Neuron (in vitro differentiated cells): ENCODE data around the gene AHCY.
A peak's percentile ranks its signal among the peaks of the same experiment; 100 is the strongest.

Experiments used
- H2AFZ ChIP-seq: one replicate; pipeline ENCODE4 v1.6.1; 2013; ENCODE audit warnings: low read depth, mild to moderate bottlenecking, inconsistent platforms, low read length, moderate library complexity
- H3K27me3 ChIP-seq: one replicate; pipeline ENCODE4 v1.6.1; 2013; ENCODE audit warnings: low read length; ENCODE audit not compliant: insufficient read depth
- H3K36me3 ChIP-seq: one replicate; pipeline ENCODE4 v1.6.1; 2013; ENCODE audit warnings: low read length; ENCODE audit not compliant: insufficient read depth
- H3K4me1 ChIP-seq: one replicate; pipeline ENCODE4 v1.6.1; 2013; ENCODE audit warnings: low read length; ENCODE audit not compliant: insufficient read depth
- H3K4me3 ChIP-seq: 2 replicates; pipeline ENCODE4 v1.5.1; 2013; ENCODE audit warnings: mild to moderate bottlenecking, low read length, moderate library complexity
- H3K9me3 ChIP-seq: one replicate; pipeline ENCODE4 v1.6.1; 2013; ENCODE audit warnings: low read length

Gene AHCY

DNA sequence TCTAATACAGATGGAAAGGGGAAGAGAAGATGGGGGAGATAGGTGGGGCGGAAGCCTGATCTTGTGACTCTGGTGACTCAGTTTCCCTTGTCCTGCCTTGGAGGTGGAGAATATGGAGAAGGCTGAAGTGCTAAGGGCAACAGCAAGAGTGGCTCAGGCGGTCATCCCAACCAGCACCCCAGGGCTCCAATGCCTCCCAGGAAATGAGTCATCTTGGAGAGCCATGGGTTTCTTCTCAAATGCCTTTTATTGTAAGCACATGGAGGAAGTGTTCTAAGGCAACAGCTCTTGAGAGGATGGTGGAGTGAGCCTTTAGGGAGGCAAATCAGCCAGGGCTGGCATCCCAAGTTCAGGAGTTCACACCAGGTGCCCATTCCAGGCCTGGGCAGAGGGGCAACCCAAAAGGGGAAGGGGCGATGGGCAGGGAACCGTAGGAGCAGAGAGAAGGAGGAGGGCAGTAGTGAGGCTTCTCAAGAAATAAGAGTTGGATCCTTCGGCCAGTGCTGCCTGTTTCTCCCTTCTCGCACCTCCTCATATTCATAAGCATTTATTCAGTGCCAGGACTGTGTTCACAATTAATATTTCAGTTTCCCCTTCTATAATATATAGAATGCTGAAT, 13.2 kb upstream of the AHCY start:
- H3K4me3 ChIP-seq, result no peak overlapping the region
- no peaks in the 10 kb centered on the region for H3K27me3 ChIP-seq
- H3K4me1 ChIP-seq, result peaks cover 13% of the 10 kb centered on the region
- H2AFZ ChIP-seq, result no peak overlapping the region
- H3K9me3 ChIP-seq, result no peaks in the 10 kb centered on the region
- no peaks in the 10 kb centered on the region for H3K36me3 ChIP-seq

DNA sequence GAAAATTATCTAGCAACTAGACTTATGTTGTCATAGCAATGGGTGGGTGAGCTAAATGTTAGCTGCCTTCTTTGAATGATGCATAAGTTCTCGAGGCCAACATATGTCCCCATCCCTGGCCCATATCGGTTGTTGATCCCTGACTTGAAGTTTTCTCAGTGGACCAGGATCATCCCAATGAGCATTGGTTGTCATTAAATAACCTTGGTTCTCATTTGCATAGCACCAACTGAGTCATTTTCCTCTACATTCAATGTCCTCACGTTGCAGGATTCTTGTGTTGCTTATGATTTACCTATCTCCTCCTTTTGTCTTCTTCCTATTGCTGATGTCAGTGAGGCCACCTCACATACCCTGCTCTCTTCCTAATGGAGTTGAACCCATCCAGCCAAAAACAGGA, 12.1 kb upstream of the AHCY start:
- Histone ChIP-seq H3K4me3 (no peak overlapping the region), H3K27me3 (no peaks in the 10 kb centered on the region), H2AFZ (no peak overlapping the region), H3K36me3 (no peaks in the 10 kb centered on the region), H3K4me1 (peaks cover 13% of the 10 kb centered on the region), H3K9me3 (no peaks in the 10 kb centered on the region)

DNA sequence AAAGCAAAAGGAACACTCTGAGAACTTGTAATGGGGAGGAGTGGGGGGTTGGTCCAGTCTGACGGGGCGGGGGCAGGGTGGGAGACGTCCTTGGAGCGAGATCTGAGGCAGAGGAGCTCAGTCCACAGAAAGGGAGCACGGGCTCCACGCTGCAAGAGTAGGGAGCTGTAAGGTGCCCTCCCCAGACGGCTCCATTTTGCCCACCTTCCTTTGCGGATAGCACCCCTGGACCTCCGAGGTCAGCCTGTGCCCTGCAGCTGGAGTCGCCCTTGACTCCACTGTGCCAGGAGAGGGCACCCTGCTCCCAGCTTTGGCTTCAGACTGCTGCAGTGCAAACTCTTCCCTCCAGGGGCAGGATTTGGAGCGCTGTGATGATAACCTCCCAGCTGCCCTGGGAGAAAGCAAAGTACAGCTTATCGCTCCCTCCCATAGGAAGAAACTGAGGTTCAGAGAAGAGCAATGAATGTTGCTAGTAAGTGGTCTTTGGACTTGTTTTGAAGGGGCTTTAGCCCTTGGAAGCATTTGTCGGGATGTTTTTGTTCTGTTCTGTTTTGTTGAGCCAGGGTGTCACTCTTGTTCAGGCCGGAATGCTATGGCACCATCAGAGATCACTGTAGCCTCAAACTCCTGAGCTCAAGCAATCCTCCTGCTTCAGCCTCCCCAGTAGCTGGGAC, 9.5 kb upstream of the AHCY start:
- peaks cover 8% of the 10 kb centered on the region for H3K4me1 ChIP-seq
- H3K4me3 ChIP-seq, result no peak overlapping the region
- H3K36me3 ChIP-seq, result no peaks in the 10 kb centered on the region
- no peak overlapping the region for H2AFZ ChIP-seq
- H3K27me3 ChIP-seq, result no peaks in the 10 kb centered on the region
- H3K9me3 ChIP-seq, result no peaks in the 10 kb centered on the region

DNA sequence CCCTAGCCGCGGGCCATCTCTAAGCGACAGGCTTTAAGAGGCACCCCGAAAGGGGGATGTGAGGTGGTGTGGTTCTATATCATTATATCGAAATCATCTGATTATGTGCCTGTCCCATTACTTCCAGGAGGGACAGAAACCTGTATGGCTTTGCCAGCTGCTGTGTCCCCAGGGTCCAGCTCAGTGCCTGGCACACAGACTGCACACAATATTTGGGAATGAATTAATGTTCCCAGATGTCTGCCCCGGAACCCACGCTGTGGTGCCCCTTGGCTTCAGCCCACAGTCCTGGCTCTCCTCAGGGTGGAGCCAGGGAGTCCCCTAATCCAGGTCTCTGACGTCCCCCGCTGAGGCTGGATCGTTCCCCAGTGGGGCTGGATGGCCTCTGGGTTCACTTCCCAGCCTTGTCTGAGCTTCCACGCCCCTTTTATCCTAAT, 8.9 kb upstream of the AHCY start:
- Histone ChIP-seq H3K4me3 (no peak overlapping the region), H3K4me1 (peaks cover 8% of the 10 kb centered on the region), H3K27me3 (no peaks in the 10 kb centered on the region), H3K9me3 (no peaks in the 10 kb centered on the region), H3K36me3 (no peaks in the 10 kb centered on the region), H2AFZ (peak overlapping the region; percentile 39)

DNA sequence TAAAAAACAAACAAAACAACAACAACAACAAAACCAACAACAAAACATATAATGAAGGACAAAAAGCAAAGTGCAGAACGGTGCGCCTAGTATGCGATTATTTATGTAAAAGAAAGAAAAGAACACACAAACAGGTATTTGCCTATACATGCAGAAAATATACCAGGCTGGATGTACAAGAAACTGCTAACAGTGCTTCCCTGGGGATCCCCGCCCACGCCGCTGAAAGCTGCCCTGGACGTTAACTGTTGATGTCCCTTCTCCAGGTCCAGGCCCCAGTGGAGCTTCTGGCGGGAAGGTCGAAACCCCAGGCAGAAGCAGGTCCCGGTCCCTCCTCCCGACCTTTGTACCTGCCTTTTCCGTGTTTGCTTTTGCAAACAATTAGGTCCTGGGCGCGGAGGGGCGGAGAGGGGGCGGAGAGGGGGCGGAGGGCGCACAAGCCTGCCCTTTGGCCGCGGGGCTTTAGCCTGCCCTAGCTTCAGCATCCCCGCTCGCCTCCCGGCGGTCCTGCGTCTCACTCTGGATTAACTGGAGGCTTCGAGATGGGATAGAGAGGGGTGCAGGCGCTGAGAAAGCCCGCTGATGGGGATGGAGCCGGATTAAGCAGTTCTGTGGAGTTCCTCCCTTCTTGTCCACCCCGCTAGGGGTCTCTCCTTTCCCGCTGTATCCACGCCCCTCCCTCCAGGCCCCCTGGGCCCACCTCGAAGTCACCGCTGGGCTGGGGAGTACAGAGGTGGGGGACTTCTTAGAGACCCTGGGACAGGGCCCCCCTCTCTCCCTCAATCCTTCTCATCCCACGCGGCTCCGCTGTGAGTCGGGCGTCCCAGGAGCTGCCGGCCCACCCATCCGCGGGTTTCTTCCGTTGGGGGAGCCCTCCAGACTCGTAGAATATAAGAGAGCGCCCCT, 8.2 kb upstream of the AHCY start:
- Histone ChIP-seq H3K9me3 (no peaks in the 10 kb centered on the region), H3K36me3 (no peaks in the 10 kb centered on the region), H3K4me3 (peak overlapping the region; percentile 26), H3K4me1 (peaks cover 8% of the 10 kb centered on the region), H2AFZ (peak overlapping the region; percentile 39), H3K27me3 (no peaks in the 10 kb centered on the region)

DNA sequence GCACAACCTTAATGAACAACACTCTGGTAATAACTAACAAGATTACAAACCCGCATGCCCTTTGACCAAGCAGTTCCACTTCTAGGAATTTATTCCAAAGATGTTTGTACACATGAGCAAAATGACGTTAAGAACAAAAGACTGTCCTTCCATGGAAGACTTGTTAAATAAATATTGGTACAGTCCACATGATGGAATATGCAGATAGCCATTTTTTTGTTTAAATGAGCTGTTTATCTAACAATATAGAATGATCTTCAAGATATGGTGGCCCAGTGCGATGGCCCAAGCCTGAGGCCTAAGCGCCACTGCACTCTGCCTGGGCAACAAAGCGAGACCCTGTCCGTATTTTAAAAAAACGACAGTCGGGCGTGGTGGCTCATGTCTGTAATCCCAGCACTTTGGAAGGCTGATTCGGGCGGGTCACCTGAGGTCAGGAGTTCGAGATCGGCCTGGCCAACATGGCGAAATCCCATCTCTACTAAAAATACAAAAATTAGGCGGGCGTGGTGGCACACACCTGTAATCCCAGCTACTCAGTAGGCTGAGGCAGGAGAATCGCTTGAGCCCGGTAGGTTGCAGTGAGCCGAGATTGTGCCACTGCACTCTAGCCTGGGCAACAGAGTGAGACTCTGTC, 7.4 kb upstream of the AHCY start:
- Histone ChIP-seq H3K9me3 (no peaks in the 10 kb centered on the region), H3K36me3 (no peaks in the 10 kb centered on the region), H2AFZ (no peak overlapping the region), H3K4me3 (no peak overlapping the region), H3K4me1 (peaks cover 8% of the 10 kb centered on the region), H3K27me3 (no peaks in the 10 kb centered on the region)

DNA sequence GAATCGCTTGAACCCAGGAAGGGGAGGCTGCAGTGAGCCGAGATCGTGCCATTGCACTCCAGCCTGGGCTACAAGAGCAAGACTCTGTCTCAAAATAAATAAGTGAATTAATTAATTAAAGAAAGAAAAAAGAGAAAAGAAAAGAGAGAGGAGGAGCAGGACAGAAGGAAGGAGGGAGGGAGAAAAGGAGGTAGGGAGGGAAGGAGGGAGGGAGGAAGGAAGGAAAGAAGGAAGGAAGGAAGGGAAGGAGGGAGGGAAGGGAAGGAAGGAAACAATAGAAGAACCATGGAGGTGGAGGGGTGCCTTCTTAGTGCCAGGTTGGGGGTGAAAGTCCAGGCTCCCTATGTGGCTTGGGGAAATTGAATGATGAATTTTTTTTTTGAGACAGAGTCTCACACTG, 6.5 kb upstream of the AHCY start:
- no peaks in the 10 kb centered on the region for H3K36me3 ChIP-seq
- H3K9me3 ChIP-seq, result no peaks in the 10 kb centered on the region
- no peaks in the 10 kb centered on the region for H3K27me3 ChIP-seq
- H3K4me1 ChIP-seq, result peaks cover 8% of the 10 kb centered on the region
- H2AFZ ChIP-seq, result no peak overlapping the region
- H3K4me3 ChIP-seq, result no peak overlapping the region

DNA sequence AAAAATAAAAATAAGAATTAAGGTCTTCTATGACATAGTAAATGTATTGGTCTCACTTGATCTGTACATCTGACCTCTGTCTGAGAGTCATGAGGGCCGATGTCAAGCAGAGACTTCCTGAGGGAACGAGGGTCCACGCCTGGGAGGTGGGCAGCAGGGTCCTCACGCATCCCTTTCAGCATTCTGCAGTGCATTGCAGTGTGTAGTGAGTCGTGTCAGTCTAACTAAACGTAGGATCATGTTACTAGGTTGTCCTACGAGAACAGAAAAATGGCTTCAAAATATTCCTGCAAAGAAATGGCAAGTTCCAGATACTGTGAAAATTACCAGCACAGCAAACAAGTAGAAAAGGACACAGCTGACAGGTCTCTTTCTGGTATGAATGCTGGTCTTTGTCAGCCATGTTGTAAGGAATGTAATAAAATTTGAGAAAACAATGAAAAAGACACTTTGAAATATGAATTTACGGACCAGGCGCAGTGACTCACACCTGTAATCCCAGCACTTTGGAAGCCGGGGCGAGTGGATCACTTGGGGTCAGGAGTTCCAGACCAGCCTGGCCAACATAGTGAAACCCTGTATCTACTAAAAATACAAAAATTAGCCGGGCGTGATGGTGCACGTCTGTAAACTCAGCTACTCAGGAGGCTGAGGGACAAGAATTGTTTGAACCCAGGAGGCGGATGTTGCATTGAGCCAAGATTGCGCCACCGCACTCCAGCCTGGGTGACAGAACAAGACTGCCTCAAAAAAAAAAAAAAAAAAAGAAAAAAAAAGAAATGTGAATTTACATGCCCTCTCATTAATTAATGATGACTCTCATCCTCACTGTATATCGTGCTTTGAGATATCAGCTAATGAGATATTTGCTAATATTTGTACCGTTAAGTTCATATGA, 2.4 kb upstream of the AHCY start:
- no peak overlapping the region for H2AFZ ChIP-seq

DNA sequence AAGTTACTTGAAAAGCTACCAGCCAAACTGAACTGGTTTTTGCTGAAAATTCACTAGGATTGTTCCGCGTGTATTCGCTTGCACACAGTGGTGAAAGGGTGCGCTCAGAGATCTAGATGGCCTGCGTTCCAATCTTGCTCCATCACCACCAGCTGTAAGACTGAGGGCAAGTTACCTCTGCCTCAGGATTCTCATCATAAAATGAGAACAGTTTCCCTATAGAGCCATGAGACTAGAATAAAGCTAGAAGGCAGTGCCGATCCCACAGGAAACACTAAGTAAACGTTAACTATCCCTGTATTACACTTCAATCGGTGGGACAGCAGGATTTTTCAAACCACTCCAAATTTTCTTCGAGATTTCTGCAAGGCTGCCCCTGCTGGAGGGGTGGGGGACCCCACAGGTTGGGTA, 838 bp downstream of the AHCY start:
- H3K4me1 ChIP-seq, result peaks cover 20% of the 10 kb centered on the region

More for the DNA sequence above, 2.4 kb upstream of the AHCY start:
- Histone ChIP-seq H3K4me1 (peaks cover 18% of the 10 kb centered on the region), H3K9me3 (no peaks in the 10 kb centered on the region), H3K36me3 (no peaks in the 10 kb centered on the region), H3K27me3 (no peaks in the 10 kb centered on the region), H3K4me3 (no peak overlapping the region)

DNA sequence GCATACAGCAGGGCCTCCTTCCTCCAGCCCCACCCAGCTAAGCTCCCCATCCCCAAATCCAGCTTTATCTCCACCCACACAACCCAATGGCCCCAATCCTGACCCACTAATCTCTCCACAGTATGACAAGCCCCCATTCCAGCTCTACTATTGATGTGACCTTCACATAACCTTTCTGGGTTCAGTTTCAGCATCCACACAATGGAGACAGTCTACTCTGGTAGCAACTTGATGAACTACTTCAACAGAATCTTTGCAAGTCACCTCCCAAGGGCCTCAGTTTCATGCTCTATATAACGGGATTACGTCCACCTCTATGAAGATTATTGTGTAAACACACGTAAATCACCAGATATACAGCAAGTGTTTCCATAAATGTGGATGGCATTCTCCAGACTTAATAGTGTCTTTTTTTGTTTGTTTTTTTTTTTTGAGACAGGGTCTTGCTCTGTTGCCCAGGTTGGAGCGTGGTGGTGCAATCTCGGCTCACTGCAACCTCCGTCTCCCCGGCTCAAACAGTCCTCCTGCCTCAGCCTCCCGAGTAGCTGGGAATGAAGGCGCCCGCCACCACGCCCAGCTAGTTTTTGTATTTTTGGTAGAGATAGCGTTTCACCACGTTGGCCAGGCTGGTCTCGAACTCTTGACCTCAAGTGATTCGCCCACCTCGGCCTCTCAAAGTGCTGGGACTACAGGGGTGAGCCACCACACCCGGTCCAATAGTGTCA, 1.4 kb downstream of the AHCY start:
- Histone ChIP-seq H3K4me1 (peaks cover 20% of the 10 kb centered on the region), H3K27me3 (no peaks in the 10 kb centered on the region), H3K9me3 (no peaks in the 10 kb centered on the region), H2AFZ (no peak overlapping the region), H3K36me3 (no peaks in the 10 kb centered on the region), H3K4me3 (peak overlapping the region; percentile 84)

More for the DNA sequence above, 838 bp downstream of the AHCY start:
- Histone ChIP-seq H3K27me3 (no peaks in the 10 kb centered on the region), H3K9me3 (no peaks in the 10 kb centered on the region), H3K4me3 (peak overlapping the region; percentile 84), H3K36me3 (no peaks in the 10 kb centered on the region), H2AFZ (peak overlapping the region; percentile 77)

DNA sequence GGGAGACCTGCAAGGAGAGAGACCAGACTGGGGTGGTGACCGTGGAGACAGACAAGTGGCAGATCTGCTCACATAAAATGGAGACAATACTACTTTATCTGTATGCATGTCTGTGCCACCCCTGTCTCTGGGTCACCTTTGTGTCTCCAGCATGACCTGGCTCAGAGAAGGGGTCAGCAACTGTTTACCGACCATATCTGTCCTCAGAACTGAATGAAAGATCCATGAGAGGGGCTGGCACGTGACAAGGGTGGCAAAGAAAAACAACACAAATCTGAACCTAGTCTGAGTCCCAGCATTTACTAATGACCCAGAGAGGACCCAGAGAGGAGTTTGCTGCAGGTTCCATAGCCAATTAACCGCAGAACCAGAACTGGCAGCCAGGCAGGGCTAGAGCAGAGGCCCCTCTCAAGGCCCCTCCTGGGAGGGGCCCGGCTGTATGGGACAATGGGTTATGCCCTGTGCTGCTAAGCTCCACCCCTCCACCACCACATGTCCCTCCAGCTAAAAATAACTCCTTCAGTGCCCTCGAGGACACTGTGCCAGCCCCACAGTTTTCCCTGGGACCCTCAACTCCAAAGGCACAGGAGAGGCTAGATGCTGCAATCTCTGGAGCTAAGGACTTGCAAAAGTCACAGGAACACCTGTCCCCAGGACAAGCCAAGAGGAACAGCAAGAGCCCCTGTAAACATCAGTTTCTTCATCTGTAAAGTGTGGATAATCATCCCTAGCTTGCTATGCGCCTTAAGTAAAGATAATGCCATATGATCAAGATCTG, 2.2 kb downstream of the AHCY start:
- H3K4me1 ChIP-seq, result peaks cover 20% of the 10 kb centered on the region
- H3K4me3 ChIP-seq, result no peak overlapping the region
- H3K36me3 ChIP-seq, result no peaks in the 10 kb centered on the region
- H3K27me3 ChIP-seq, result no peaks in the 10 kb centered on the region
- no peak overlapping the region for H2AFZ ChIP-seq
- no peaks in the 10 kb centered on the region for H3K9me3 ChIP-seq
